ENCODE measurements around the gene CDCP1.
A peak's percentile ranks its signal among the peaks of the same experiment; 100 is the strongest.
"Not testable (repeated sequence)": the region's sequence is repeated elsewhere in the genome, so short reads cannot be mapped to it uniquely, and the experiment has no call there.

The CDCP1 gene

DNA sequence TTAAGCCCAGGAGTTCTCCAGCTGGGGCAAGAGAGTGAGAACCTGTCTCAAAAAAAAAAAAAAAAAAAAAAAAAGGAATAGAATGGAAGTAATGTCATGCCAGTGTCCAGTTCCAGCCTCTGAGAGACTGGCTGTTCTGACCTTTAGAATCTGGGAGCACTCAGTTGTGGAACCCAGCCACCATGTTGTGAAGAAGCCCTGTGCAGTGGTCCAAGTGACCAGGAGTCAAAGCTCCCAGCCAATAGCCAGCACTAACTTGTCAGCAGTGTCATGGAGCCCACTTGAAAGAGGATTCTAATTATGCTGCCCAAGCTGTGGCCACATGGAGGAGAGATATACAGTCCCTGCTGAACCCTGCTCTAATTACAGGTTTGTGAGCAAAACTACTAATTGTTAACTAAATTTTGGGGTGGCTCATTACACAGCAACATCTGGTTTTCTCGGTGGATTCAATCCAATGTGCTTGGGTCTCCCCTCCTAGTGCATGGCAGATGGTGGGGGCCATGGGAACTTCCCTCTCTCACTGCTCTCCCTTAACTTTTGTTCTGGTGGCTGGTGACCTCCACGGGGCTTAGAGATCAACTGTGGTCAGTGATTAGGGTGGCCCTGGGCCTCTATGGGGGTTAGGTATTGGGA is 64.6 kb downstream of the CDCP1 start:
- DNase-seq, result no peak

DNA sequence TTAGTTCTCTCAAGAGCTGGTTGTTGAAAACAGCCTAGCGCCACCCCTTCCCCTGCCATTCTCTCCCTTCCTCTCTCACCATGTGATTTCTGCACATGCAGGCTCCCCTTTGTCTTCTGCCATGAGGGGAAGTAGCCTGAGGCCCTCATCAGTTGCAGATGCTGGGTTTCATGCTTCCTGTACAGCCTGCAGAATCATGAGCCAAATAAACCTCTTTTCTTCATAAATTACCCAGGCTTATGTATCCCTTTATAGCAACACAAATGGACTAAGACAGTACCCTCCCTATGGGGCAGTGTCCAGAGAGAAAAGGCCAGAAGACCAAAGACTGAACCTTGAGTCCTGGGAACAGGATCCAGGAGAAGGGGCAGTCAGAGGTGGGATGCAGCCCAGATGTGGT is 65.4 kb downstream of the CDCP1 start:
- DNase-seq, result no peak

DNA sequence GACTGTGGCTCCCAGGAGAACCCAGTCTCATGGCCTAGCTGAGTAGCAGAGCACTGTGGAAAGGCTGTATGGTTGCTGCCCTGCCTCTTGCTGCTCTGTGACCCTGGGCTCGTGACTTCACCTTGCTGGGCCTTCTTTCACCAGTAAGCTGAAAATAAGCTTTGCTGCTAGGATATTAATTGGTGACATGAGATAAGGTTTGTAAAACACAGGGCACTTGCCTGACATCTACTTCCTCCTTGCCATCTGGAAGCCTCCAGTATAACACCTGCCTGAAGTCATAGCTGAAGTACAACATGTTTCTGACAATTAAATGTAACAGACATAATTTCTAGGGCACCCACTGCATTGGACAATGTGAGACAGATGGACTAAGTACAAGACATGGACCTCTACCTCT is 66.5 kb downstream of the CDCP1 start:
- no peak for DNase-seq

DNA sequence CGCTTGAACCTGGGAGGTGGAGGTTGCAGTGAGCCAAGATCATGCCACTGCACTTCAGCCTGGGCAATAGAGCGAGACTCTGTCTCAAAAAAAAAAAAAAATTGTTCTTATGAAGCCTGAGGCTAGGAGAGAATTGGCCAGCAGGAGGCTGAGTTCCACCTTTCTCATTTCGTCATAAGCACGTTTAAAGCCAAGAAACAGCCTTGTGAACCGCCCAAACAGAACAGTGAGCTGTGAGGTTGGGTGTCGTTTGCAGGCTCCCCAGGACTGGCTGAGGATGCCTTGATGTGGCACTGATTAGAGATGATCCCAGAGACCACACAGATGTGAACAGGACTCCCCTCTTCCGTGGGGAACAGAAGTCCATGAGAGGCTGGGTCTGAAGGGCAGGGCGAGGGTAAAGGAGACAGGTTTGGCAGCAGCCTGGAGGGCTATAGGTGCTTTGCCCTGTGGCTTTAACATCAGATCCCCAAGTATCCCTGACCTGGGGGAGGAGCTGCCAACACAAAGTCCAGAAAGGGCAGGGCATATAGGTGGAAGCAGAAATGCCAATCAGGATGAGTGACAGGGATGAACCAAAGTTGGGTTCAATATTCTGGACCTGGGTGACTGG is 67.2 kb downstream of the CDCP1 start:
- DNase-seq, result no peak

DNA sequence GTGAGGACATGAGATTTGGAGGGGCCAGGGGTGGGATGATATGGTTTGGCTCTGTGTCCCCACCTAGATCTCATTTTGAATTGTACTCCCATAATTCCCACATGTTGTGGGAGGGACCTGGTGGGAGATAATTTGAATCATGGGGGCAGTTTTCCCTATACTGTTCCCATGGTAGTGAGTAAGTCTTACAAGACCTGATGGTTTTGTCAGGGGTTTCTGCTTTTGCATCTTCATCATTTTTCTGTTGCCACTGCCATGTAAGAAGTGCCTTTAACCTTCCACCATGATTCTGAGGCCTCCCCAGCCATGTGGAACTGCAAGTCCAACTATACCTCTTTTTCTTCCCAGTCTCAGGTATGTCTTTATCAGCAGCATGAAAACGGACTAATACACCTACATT is 67.9 kb downstream of the CDCP1 start:
- not testable (repeated sequence) for DNase-seq

DNA sequence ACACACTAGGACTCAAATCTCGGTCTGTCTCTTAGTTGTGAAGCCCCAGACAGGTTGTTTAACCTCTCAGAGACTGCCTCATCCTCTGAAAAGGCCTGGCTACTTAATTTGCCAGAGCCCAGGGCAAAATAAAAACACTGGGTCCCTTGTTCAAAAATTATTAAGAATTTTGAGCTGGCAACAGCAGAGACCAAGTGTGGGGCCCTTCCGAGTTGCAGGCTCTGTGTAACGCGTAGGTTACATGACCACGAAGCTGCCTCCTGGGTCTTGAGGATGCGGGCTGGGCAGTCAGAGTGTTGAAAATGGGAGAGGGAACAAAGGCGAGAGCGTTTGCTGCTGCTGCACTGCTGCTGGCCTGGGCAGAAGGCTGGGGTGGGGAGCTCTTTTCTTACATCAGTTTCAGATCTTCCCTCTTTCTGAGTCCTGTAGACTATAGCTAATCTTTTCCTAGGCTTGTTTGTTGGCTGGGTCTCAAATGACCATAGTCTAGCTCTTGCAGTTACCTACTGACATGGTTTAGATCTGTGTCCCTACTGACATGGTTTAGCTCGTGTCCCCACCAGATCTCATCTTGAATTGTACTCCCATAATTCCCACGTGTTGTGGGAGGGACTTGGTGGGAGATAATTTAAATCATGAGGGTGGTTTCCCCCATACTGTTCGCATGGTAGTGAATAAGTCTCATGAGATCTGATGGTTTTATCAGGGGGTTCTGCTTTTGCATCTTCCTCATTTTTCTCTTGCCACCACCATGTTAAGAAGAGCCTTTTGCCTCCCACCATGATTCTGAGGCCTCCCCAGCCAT is 70.2 kb downstream of the CDCP1 start:
- DNase-seq, result no peak

DNA sequence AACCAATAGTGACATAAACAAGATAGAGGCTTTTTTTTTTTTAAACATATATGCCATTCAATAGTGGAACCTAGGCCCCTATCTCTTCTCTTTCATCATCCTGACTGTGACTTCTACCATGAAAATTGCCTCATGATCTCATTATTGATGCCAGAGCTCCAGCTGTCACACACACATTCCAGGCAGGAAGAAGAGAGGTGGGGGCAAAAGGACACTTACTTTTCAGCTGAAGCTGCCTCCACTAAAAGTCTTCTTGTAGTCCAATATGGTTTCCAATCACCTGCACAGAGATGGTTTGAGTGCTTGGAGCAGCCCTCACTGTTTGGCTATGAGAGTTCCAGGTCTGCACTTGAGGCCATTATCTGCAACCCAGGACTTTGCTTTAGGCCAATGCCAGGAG is 75.1 kb downstream of the CDCP1 start:
- DNase-seq, result no peak

DNA sequence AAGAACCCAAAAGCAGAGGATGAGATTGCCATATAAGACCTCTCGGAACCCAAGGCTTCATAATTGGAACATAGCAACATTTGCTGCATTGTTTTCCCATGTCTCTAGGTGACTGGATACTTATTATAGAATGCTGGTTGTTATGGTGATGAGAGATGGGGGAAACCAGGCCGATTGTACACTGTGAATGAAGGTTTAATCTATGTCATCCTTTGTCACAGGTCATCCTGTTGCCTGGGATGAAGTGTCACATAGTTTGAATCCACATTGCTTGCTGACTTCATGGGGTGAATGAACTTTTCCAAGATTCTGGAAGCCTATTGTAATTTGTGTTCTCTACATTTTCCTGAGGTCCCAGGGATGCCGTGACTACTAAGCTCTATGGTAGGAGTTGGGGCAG is 78.2 kb downstream of the CDCP1 start:
- no peak for DNase-seq

DNA sequence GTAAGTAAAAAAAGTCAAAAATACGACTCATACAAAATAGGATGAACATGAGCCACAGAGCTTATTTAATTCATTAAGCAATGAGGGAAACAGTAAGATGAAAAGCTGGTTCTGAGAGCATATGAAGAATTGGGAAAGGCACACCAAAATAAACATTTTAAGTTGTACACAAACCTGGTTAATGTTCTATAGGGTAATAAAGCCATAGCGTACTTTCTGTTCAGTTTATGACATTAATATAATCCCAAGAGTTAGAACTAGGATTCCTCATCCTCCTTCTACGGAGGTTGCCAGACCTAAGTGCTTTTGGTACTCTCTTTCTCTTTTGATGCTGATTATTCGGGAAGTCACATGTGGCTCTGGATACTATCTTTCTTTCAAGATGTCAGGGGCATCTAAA is 78.7 kb downstream of the CDCP1 start:
- DNase-seq, result no peak

DNA sequence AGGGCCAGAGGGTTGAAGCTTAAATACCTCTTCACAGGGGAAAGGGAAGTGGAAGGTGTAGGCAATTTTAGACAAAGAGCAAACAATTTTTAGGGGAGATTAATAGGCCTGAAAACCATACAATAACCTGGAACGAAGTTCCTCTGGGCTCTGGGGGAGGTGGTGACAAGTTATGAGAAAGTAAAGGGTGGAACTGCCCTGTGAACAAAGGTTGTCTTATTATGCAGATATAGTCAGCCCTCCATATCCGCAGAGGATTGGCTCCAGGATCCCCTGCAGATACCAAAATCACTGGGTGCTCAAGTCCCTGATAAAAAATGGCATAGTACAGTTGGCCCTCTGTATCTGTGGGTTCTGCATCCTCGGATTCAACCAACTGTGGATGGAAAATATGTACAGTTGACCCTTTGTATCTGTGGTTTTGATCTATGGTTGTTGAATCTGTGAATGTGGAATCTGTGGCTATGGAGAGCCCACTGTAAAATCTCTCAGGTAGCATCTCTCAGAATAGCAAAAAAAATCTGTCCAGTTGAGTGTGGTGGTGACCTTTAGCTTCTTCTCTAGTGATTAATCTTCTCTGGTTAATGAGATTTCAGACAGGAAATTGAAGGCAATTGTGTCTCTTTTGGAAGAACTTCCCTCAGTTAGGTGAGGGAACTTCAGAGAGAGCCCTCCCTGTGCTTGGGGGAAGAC is 79.9 kb downstream of the CDCP1 start:
- no peak for DNase-seq

DNA sequence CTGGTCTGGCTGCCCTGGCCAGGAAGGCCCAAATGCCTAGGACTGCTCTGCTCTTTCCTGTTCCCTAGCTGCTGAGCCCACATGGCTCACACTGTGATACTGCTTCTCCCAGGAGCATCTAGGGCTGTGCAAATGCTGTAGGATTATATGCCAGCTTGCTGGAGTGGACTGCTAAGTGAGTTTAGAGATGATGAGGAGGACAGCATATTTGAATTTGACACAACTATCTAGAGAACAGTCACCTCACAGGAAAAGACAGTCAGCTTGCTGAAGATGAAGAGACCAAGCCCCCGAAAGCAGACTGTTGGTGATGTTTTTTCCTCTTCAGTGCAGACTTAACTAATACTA is 80.8 kb downstream of the CDCP1 start:
- no peak for DNase-seq

DNA sequence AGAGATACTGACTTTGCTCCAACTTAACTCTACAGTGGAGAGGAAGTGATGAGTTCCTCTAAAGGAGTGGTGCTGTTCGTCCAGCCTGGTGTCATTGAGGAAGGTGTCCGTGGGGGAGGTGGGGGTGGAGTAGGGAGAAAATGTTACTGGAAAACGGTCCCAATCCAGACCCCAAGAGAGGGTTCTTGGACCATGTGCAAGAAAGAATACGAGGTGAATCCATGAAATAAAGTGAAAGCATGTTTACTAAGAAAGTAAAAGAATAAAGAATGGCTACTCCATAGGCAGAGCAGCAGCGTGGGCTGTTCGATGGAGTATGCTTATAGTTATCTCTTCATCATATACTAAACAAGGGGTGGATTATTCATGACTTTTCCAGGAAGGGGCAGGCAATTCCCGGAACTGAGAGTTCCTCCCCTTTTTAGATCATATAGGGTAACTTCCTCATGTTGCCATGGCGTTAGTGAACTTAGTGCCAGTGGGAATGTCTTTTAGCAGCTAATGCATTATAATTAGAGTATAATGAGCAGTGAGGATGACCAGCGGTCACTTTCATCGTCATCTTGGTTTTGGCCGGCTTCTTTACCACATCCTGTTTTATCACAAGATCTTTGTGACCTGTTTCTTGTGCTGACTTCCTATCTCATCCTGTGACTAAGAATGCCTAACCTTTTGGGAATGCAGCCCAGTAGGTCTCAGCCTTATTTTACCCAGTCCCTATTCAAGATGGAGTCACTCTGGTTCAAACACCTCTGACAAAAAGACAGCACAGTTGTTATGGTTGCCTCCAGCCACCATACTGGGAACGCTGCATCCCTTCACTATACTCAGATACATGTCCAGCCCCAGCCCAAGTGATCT is 81.4 kb downstream of the CDCP1 start:
- DNase-seq, result peak; percentile 65

DNA sequence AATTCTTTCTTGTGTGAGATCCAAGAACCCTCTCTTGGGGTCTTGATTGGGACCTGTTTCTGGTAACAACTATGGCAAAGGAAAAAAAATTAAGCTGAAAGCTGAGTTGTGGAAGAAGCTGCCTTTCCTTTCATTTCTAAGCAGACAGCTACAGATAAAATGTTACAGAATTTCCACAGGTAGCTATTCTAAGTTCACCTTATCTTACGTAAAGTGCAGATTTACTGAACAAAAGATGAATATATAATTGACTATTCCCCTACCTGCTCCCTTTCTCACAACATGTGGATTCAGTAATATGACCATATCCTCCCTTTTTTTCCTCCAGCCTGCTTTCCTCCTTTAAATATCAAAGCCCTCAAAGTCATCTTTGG is 83.5 kb downstream of the CDCP1 start:
- no peak for DNase-seq

DNA sequence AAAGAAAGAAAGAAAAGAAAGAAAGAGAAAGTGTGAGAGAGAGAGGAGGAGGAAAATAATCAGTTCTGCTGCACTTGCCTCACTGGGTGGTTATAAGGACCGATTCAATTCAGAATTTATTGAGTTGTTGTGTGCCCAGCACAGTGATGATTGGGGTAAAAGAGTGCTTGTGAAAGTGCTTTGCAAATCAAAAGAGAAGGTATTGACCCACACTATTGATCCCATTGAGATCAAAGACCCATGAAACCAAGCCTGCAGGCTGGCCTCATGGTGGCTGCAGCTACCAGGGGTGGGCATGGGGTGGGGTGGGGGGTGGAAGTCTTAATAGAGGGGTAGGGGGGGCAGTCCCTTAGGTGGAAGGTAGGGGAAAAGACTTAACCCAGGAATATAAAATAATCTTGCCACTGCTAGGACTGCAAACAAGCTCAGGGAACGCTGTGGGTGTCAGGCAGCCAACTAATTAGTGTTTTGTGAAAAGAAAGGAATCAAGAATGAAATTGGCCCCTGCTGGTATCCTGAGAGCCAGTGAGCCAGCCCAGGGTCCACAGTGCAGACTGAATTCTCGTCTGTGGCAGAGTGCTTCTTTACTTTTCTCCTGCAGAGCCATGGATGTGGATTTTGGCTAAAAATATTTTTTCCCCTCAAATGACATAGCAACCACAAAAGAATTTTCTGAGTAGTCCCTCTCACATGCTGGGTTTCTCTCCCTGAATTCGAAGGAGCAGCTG is 85.8 kb downstream of the CDCP1 start:
- DNase-seq, result no peak

DNA sequence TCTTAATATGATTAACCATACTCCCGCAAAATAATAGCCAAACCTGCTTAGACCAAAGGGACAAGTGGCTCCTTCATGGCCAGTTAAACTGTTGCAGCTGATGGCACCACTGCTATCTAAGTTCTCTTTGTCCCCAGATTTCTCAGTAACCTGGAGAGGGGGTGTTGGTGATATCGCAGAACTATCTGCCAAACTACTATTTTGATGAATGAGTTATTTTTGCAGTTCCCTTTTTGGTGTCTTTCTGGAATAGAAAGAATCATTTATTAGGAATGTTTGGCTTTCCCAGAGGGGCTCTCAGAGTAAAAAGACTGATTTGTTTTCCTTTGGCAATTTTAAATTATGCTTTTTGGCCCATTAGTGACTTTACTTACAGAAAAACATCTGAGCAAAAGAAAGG is 87.0 kb downstream of the CDCP1 start:
- DNase-seq, result no peak

DNA sequence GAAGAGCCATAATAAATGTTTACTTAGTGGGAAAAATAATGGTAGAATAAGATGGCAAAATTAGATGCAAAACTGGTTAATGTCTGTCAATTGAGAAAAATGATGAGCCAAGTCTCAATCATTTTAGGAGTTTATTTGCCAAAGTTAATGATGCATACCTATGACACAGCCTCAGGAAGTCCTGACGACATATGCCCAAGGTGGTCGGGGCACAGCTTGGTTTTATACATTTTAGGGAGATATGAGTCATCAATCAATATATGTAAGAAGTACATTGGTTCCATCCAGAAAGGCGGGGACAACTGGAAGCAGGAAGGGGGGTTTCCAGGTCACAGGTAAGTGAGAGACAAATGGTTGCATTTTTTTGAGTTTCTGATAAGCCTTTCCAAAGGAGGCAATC is 88.6 kb downstream of the CDCP1 start:
- DNase-seq, result no peak

DNA sequence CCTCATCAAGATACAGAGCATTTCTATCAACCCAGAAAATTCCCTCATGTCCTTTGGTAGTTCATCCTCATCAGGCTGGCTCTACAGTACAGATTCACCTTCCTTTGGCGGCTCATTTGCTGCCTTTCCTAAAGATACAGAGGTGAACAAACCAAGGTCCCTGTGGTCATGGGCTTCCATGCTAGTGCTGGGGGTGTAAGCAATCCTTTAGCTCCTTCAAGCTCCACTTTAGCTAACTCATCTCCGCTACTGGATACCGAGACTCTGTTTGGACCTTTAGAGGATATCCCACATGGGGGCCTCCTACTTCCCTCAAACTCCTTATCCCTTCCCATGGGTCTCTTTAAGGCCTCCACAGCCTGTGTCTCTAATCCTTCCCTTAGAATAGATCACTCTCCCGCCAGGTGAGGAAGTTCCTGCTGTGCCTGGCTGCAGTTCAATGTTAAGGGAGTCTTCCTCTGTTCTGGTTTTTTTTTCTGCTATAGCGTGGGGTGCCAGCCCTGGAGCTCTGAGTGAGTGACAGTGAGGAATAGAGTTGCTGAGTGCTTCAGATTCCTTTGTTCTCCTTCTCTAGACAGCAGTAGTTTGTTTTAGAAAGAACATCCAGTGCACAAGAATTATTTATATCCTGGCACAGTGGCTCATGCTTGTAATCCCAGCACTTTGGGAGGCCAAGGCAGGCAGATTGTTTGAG is 89.4 kb downstream of the CDCP1 start:
- DNase-seq, result no peak

DNA sequence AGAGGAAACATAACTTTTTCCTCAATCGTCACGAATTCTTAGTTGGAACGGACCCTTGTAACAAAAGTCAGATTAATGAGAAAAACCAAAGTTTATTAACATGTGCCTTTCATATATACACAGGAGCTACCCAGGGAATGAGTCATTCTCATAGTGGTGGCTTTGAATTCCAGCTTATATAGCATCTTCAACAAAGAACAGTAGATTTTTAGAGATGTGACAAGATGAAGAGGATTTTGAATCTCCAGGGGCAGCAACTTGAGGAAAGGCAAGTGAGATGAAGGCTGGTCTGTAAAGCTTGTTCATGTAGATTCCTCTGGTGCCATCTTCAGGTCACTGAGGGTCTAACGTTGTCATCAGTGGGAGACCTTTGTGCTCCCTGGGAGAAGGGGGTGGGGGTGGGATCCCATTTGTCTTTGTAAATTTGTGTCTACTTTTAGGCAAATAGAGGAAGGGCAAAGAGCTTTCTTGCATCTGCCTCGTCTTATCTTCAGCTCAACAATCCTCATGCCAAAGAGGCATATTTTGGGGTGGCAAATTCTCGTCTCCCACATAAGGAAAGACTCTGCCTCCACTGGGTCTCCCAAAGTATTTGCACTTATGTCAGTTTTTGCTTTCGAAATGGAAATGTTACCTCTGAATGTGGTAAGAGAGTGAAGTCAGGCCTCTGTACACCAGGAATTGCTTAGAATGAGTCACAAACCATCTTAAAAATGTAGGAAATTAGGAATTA is 90.6 kb downstream of the CDCP1 start:
- no peak for DNase-seq

DNA sequence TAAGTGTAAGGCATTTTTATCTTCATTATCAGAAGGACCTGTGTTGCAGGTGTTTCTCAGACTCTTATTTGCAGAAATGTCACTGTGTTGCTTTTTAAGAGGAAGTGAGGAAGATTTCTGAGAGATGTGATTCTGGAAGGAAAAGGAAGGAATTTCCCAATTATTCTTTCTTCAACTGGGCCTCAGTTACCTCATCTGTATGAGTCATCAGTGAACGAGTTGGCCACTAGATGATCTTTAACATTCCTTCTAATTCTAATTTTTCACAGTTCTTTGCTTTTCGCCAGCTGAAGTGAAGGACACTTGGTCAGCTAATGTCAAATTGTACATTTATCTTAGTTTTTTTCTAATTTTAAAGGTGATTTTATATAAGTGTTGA is 91.2 kb downstream of the CDCP1 start:
- no peak for DNase-seq

DNA sequence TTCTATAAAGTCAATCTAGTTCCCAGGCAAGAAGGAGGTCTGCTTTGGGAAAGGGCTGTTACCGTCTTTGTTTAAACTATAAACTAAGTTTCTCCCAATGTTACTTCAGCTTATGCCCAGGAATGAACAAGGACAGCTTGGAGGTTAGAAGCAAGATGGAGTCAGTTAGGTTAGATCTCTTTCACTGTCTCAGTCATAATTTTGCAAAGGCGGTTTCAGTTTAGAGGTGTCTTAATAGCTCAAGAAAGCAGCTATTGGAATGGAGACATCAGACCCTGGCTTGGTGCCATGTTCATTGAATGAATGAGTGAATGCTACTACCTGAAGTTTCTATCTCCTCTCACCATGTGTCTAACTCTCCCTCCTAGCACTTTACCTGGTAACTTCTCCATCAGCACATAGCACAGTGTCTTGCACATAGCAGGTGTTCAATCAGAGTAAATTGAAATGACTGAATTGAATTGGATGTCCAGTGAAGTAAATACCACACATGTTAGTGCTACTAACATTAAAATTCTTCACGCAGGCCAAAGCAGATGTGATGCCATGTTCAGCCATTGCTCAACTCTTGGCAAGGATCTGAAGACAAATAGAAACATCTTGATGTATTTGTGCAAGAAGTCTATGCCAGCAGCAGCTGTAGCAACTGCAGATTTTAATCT is 91.9 kb downstream of the CDCP1 start:
- DNase-seq, result no peak
